HCT116 (cell line): ENCODE results near the gene OSBPL8. TPM values are rescaled to one million over a fixed set of nuclear protein-coding genes. Genes with fewer than 3 reads are reported as not detected.

Experiments
- ATAC-seq: fragments of 200-7000 bp; cut with Tn5 transposase; 2 replicates; pipeline ENCODE4 v1.9.1; 2020; ENCODE audit warnings: mild to moderate bottlenecking, moderate library complexity
- BruUV-seq: library from RNA; stranded (reverse); fragments of 400-500 nt; replicated peaks from 2 replicates; lab custom pipeline; 2021; lab: Mats Ljungman, UMichigan
- CTCF ChIA-PET: fragments of 300-600 bp; sonication (Branson Sonifier 250); formaldehyde crosslinking; loops from one replicate; lab custom pipeline; 2021; ENCODE audit warnings: antibody characterized with exemption; lab: Charles Lee
- POLR2A ChIA-PET: fragments of 300-600, 350-600 bp; sonication (Branson Sonifier 250); formaldehyde crosslinking; loops from one replicate; lab custom pipeline; 2021; ENCODE audit warnings: antibody characterized with exemption; lab: Charles Lee
- RAD21 ChIA-PET, 2 experiments: fragments of 300-600 bp; sonication (Branson Sonifier 250); formaldehyde crosslinking; loops; one replicate each; lab custom pipeline; 2023; ENCODE audit warnings: low total read pairs in 2 of 2; ENCODE audit not compliant: uncharacterized antibody in 2 of 2, unreplicated experiment in 2 of 2, low non-redundant PET in 1 of 2; lab: Charles Lee
- DNase-seq: peaks from one replicate; pipeline ENCODE4 v3.0.0-alpha.2; 2010; ENCODE audit warnings: low read depth, low spot score
- H2AFZ ChIP-seq: fragments of 200-600 bp; shearing (Covaris generic), sonication (generic); 2 replicates; pipeline ENCODE4 v1.6.1; 2017; ENCODE audit warnings: low read depth, mixed run types, mixed read lengths, antibody characterized with exemption, low read length; ENCODE audit not compliant: poor library complexity, severe bottlenecking
- H3K27ac ChIP-seq: 2 replicates; pipeline ENCODE4 v1.5.1; 2012; ENCODE audit warnings: low read depth, low read length
- H3K27me3 ChIP-seq: fragments of 200-600 bp; sonication (generic); 2 replicates; pipeline ENCODE4 v1.6.1; 2016; ENCODE audit warnings: mixed run types, low read length, mixed read lengths; ENCODE audit not compliant: insufficient read depth
- H3K36me3 ChIP-seq, 2 experiments: fragments of 200-500 bp in 1 of 2; fragments of 200-600 bp in 1 of 2; sonication (Bioruptor generic) in 1 of 2; sonication (generic) in 1 of 2; 2 replicates each; pipeline versions ENCODE4 v1.5.1 to v1.6.1; 2014 to 2016; ENCODE audit warnings: low read length in 2 of 2, inconsistent platforms in 1 of 2, mixed read lengths in 1 of 2, mixed run types in 1 of 2; ENCODE audit not compliant: insufficient read depth in 2 of 2, control insufficient read depth in 1 of 2
- H3K4me1 ChIP-seq, 2 experiments: fragments of 200-600 bp in 1 of 2; sonication (generic) in 1 of 2; 2 replicates each; pipeline versions ENCODE4 v1.5.1 to v1.6.1; 2012 to 2017; ENCODE audit warnings: low read length in 2 of 2, inconsistent platforms in 1 of 2, mild to moderate bottlenecking in 1 of 2, mixed read lengths in 1 of 2, mixed run types in 1 of 2, moderate library complexity in 1 of 2; ENCODE audit not compliant: insufficient read depth in 2 of 2, control insufficient read depth in 1 of 2
- H3K4me2 ChIP-seq: fragments of 200-600 bp; sonication (generic); 2 replicates; pipeline ENCODE4 v1.6.1; 2017; ENCODE audit warnings: mixed run types, low read length, mixed read lengths
- H3K4me3 ChIP-seq, 2 experiments: fragments of 200-600 bp in 1 of 2; sonication (generic) in 1 of 2; replicated peaks in 1 of 2; 2 replicates each; pipeline ENCODE4 v1.5.1; 2011 to 2016; ENCODE audit warnings: low read length in 2 of 2, control low read depth in 1 of 2, low read depth in 1 of 2, mild to moderate bottlenecking in 1 of 2, mixed read lengths in 1 of 2, mixed run types in 1 of 2
- H3K79me2 ChIP-seq: fragments of 200-600 bp; sonication (generic); 2 replicates; pipeline ENCODE4 v1.6.1; 2017; ENCODE audit warnings: mild to moderate bottlenecking, mixed run types, low read length, moderate library complexity, mixed read lengths; ENCODE audit not compliant: insufficient read depth
- H3K9ac ChIP-seq: fragments of 200-600 bp; sonication (generic); 2 replicates; pipeline ENCODE4 v1.6.1; 2016; ENCODE audit warnings: low read length, mixed read lengths
- H3K9me2 ChIP-seq: fragments of 200-600 bp; sonication (generic), shearing (Covaris generic); 2 replicates; pipeline ENCODE4 v1.6.1; 2017; ENCODE audit warnings: mixed run types, mild to moderate bottlenecking, moderate library complexity; ENCODE audit not compliant: insufficient read depth
- H3K9me3 ChIP-seq, 2 experiments: fragments of 200-500 bp in 1 of 2; fragments of 200-600 bp in 1 of 2; sonication (Bioruptor generic) in 1 of 2; sonication (generic) in 1 of 2; 2 replicates each; pipeline ENCODE4 v1.6.1; 2014 to 2017; ENCODE audit warnings: low read length in 2 of 2, mixed read lengths in 2 of 2, inconsistent platforms in 1 of 2, low read depth in 1 of 2, mild to moderate bottlenecking in 1 of 2, mixed run types in 1 of 2, moderate library complexity in 1 of 2; ENCODE audit not compliant: control insufficient read depth in 1 of 2, insufficient read depth in 1 of 2
- H4K20me1 ChIP-seq: fragments of 200-600 bp; sonication (generic), shearing (Covaris generic); 2 replicates; pipeline ENCODE4 v1.6.1; 2017; ENCODE audit warnings: mixed run types, mild to moderate bottlenecking, moderate library complexity; ENCODE audit not compliant: insufficient read depth
- CEBPB ChIP-seq: IDR thresholded peaks from 2 replicates; pipeline ENCODE4 v1.6.1; 2012; ENCODE audit warnings: low read depth
- EGR1 ChIP-seq: IDR thresholded peaks from 2 replicates; pipeline ENCODE4 v1.6.1; 2012; ENCODE audit warnings: low read depth
- ELF1 ChIP-seq: IDR thresholded peaks from 2 replicates; pipeline ENCODE4 v1.6.1; 2012; ENCODE audit warnings: low read depth, borderline replicate concordance
- EZH2 ChIP-seq: fragments of 200-600 bp; sonication (generic); IDR thresholded peaks from 2 replicates; pipeline ENCODE4 v1.6.1; 2017; ENCODE audit warnings: antibody characterized with exemption, mixed run types
- FOSL1 ChIP-seq: IDR thresholded peaks from 2 replicates; pipeline ENCODE4 v1.6.1; 2012; ENCODE audit warnings: low read depth
- JUND ChIP-seq: IDR thresholded peaks from 2 replicates; pipeline ENCODE4 v1.6.1; 2012
- POLR2A ChIP-seq: IDR thresholded peaks from 2 replicates; pipeline ENCODE4 v1.7.0; 2011; ENCODE audit warnings: borderline replicate concordance; ENCODE audit not compliant: insufficient read depth, insufficient read length; ENCODE audit errors: extremely low read depth
- POLR2AphosphoS5 ChIP-seq: IDR thresholded peaks from 2 replicates; pipeline ENCODE4 v1.6.1; 2011; ENCODE audit warnings: mild to moderate bottlenecking, low read depth, low read length, moderate library complexity
- SP1 ChIP-seq: IDR thresholded peaks from 2 replicates; pipeline ENCODE4 v1.6.1; 2012; ENCODE audit warnings: low read depth
- SRF ChIP-seq: IDR thresholded peaks from 2 replicates; pipeline ENCODE4 v1.6.1; 2012; ENCODE audit warnings: low read depth
- TCF7L2 ChIP-seq: IDR thresholded peaks from 2 replicates; pipeline ENCODE4 v1.7.0; 2011; ENCODE audit warnings: borderline replicate concordance, inconsistent platforms; ENCODE audit not compliant: insufficient read depth, insufficient read length; ENCODE audit errors: extremely low read depth
- YY1 ChIP-seq: IDR thresholded peaks from 2 replicates; pipeline ENCODE4 v1.6.1; 2011; ENCODE audit warnings: low read length, low read depth, moderate library complexity, mild to moderate bottlenecking; ENCODE audit not compliant: insufficient replicate concordance; ENCODE audit errors: extremely low read depth
- ZFX ChIP-seq: fragments of 450-650 bp; IDR thresholded peaks from 2 replicates; pipeline ENCODE4 v1.6.1; 2017
- ZNF274 ChIP-seq: fragments of 200-500 bp; sonication (Bioruptor generic); IDR thresholded peaks from 2 replicates; pipeline ENCODE4 v1.6.1; 2014; ENCODE audit warnings: mild to moderate bottlenecking, low read depth, low read length, inconsistent platforms
- intact Hi-C: fragments of 100-400 bp; cut with micrococcal nuclease; formaldehyde crosslinking; loops from 2 replicates; pipeline ENCODE4 v1.10.0; 2022
- total RNA-seq: library from RNA; stranded (reverse); gene quantifications from one replicate; pipeline ENCODE4 v1.2.1, GENCODE V29; 2021; ENCODE audit not compliant: unreplicated experiment
- TF ChIP-seq, protein P1 (sequence below): IDR thresholded peaks from 2 replicates; pipeline ENCODE4 v1.6.1; 2012; ENCODE audit warnings: low read depth
- TF ChIP-seq, protein P2 (sequence below): IDR thresholded peaks from 2 replicates; pipeline ENCODE4 v1.6.1; 2011; ENCODE audit warnings: mild to moderate bottlenecking, low read length, moderate library complexity; ENCODE audit not compliant: insufficient replicate concordance; ENCODE audit errors: extremely low read depth
- TF ChIP-seq, protein P3 (sequence below): IDR thresholded peaks from 2 replicates; pipeline ENCODE4 v1.6.1; 2012

Gene OSBPL8
- total RNA-seq, 1 experiment from 2014 or later: 115 TPM

DNA sequence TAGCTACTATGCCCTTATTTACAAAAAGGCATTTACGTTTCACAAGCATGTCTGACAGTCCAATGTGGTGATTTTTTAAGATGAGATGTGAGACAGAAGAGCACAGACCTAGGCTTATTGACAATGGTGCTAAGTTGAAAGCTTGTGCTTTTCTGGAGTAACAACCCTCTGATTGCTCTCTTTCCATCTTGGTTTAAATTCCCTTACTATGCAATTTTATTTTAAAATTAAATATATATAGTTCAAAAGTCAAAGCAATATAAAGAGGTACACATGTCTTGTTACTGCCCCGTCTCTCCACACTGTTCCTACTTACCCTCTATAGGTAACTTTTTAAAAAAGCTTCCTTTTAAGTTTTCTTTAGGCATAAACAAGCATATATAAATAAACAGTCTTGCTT is 172.0 kb downstream of the OSBPL8 start:
- Histone ChIP-seq H3K27ac (no peak overlapping the region), H3K9me3 (no peaks in the 10 kb centered on the region), H4K20me1 (no peaks in the 10 kb centered on the region), H3K9ac (no peak overlapping the region), H3K36me3 (peaks cover 6 to 39% of the 10 kb centered on the region in 2 experiments; a peak in 2 of 4 replicates), H3K4me1 (no peaks in the 10 kb centered on the region), H2AFZ (no peak overlapping the region), H3K4me2 (no peak overlapping the region), H3K27me3 (no peaks in the 10 kb centered on the region)
- CTCF ChIA-PET: no interaction called here
- DNase-seq: no peak
- TF ChIP-seq ZNF274: no peak
- TF ChIP-seq YY1: no peak
- TF ChIP-seq SP1: no peak
- TF ChIP-seq EGR1: no peak
- no peak for TF ChIP-seq TCF7L2
- TF ChIP-seq, protein P1, sequence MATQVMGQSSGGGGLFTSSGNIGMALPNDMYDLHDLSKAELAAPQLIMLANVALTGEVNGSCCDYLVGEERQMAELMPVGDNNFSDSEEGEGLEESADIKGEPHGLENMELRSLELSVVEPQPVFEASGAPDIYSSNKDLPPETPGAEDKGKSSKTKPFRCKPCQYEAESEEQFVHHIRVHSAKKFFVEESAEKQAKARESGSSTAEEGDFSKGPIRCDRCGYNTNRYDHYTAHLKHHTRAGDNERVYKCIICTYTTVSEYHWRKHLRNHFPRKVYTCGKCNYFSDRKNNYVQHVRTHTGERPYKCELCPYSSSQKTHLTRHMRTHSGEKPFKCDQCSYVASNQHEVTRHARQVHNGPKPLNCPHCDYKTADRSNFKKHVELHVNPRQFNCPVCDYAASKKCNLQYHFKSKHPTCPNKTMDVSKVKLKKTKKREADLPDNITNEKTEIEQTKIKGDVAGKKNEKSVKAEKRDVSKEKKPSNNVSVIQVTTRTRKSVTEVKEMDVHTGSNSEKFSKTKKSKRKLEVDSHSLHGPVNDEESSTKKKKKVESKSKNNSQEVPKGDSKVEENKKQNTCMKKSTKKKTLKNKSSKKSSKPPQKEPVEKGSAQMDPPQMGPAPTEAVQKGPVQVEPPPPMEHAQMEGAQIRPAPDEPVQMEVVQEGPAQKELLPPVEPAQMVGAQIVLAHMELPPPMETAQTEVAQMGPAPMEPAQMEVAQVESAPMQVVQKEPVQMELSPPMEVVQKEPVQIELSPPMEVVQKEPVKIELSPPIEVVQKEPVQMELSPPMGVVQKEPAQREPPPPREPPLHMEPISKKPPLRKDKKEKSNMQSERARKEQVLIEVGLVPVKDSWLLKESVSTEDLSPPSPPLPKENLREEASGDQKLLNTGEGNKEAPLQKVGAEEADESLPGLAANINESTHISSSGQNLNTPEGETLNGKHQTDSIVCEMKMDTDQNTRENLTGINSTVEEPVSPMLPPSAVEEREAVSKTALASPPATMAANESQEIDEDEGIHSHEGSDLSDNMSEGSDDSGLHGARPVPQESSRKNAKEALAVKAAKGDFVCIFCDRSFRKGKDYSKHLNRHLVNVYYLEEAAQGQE: no peak
- TF ChIP-seq POLR2A: no peak
- no peak for TF ChIP-seq ELF1
- no peak for TF ChIP-seq SRF
- no peak for TF ChIP-seq JUND
- TF ChIP-seq ZFX: no peak
- TF ChIP-seq, protein P2, sequence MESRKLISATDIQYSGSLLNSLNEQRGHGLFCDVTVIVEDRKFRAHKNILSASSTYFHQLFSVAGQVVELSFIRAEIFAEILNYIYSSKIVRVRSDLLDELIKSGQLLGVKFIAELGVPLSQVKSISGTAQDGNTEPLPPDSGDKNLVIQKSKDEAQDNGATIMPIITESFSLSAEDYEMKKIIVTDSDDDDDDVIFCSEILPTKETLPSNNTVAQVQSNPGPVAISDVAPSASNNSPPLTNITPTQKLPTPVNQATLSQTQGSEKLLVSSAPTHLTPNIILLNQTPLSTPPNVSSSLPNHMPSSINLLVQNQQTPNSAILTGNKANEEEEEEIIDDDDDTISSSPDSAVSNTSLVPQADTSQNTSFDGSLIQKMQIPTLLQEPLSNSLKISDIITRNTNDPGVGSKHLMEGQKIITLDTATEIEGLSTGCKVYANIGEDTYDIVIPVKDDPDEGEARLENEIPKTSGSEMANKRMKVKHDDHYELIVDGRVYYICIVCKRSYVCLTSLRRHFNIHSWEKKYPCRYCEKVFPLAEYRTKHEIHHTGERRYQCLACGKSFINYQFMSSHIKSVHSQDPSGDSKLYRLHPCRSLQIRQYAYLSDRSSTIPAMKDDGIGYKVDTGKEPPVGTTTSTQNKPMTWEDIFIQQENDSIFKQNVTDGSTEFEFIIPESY: no peak
- no peak for TF ChIP-seq EZH2
- no peak for TF ChIP-seq CEBPB
- TF ChIP-seq, protein P3, sequence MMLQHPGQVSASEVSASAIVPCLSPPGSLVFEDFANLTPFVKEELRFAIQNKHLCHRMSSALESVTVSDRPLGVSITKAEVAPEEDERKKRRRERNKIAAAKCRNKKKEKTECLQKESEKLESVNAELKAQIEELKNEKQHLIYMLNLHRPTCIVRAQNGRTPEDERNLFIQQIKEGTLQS: no peak
- TF ChIP-seq POLR2AphosphoS5: no peak
- TF ChIP-seq FOSL1: no peak
- TF ChIP-seq, all 23 proteins: peak for 0
- no peak for ATAC-seq
- RAD21 ChIA-PET: no interaction called here
- Histone ChIP-seq H3K9me2 (no peaks in the 10 kb centered on the region), H3K4me3 (no peak overlapping the region), H3K79me2 (no peaks in the 10 kb centered on the region)
- POLR2A ChIA-PET: no interaction called here
- intact Hi-C loops: no loop called here
- no TSS peak for BruUV-seq
